NT2/D1 (cell line): ENCODE measurements around the gene GPAT3.

Source experiments
- DNase-seq: peaks from one replicate; pipeline ENCODE4 v3.0.0-alpha.2; 2011; ENCODE audit warnings: low read depth, low spot score
- H3K27me3 ChIP-seq: 2 replicates; pipeline ENCODE4 v1.6.0; 2011; ENCODE audit warnings: mild to moderate bottlenecking; ENCODE audit not compliant: insufficient read length, insufficient read depth
- H3K36me3 ChIP-seq: 2 replicates; pipeline ENCODE4 v1.6.1; 2011; ENCODE audit warnings: mild to moderate bottlenecking, low read length, mixed read lengths; ENCODE audit not compliant: insufficient read depth, insufficient read length
- H3K4me1 ChIP-seq: 2 replicates; pipeline ENCODE4 v1.5.1; 2011; ENCODE audit not compliant: insufficient read depth, insufficient read length
- H3K4me3 ChIP-seq: 2 replicates; pipeline ENCODE4 v1.5.1; 2011; ENCODE audit warnings: low read depth; ENCODE audit not compliant: insufficient read length
- H3K9ac ChIP-seq: 2 replicates; pipeline ENCODE4 v1.6.0; 2011; ENCODE audit warnings: low read depth; ENCODE audit not compliant: insufficient read length
- H3K9me3 ChIP-seq: 2 replicates; pipeline ENCODE4 v1.5.1; 2011; ENCODE audit warnings: mild to moderate bottlenecking, low read length; ENCODE audit not compliant: insufficient read depth
- SUZ12 ChIP-seq: IDR thresholded peaks from 2 replicates; pipeline ENCODE4 v1.6.1; 2011; ENCODE audit not compliant: insufficient read length, insufficient read depth; ENCODE audit errors: extremely low read depth
- YY1 ChIP-seq: IDR thresholded peaks from 2 replicates; pipeline ENCODE4 v1.6.1; 2011; ENCODE audit not compliant: insufficient read length, insufficient read depth
- ZNF274 ChIP-seq: IDR thresholded peaks from 2 replicates; pipeline ENCODE4 v1.6.1; 2011; ENCODE audit warnings: mild to moderate bottlenecking, low read depth, low read length

The GPAT3 gene

GRCh38 chr4:83556006-83556707, 20.2 kb downstream of the GPAT3 start:
- no peak overlapping the region for H3K9ac ChIP-seq
- H3K4me1 ChIP-seq, result no peaks in the 10 kb centered on the region
- TF ChIP-seq YY1 (no peak), SUZ12 (no peak), ZNF274 (no peak)
- no peaks in the 10 kb centered on the region for H3K36me3 ChIP-seq
- no peaks in the 10 kb centered on the region for H3K9me3 ChIP-seq
- H3K27me3 ChIP-seq, result no peaks in the 10 kb centered on the region
- no peak overlapping the region for H3K4me3 ChIP-seq
- DNase-seq, result no peak

GRCh38 chr4:83556816-83557215, 20.9 kb downstream of the GPAT3 start:
- Histone ChIP-seq H3K27me3 (no peaks in the 10 kb centered on the region), H3K4me3 (no peak overlapping the region), H3K9me3 (no peaks in the 10 kb centered on the region), H3K9ac (no peak overlapping the region), H3K4me1 (no peaks in the 10 kb centered on the region), H3K36me3 (no peaks in the 10 kb centered on the region)
- no peak for TF ChIP-seq SUZ12
- TF ChIP-seq ZNF274, result no peak
- no peak for TF ChIP-seq YY1
- DNase-seq, result no peak

- Histone ChIP-seq H3K9ac (no peak overlapping the region), H3K27me3 (no peaks in the 10 kb centered on the region), H3K9me3 (no peaks in the 10 kb centered on the region), H3K4me1 (no peaks in the 10 kb centered on the region), H3K36me3 (no peaks in the 10 kb centered on the region), H3K4me3 (no peak overlapping the region)
- DNase-seq, result no peak
- TF ChIP-seq SUZ12, result no peak
- no peak for TF ChIP-seq ZNF274
- TF ChIP-seq YY1, result no peak
These were observed 22.2 kb downstream of the GPAT3 start for GRCh38 chr4:83558059-83558653.

GRCh38 chr4:83558680-83559079, 22.8 kb downstream of the GPAT3 start:
- Histone ChIP-seq H3K4me3 (no peak overlapping the region), H3K27me3 (no peaks in the 10 kb centered on the region), H3K9me3 (no peaks in the 10 kb centered on the region), H3K36me3 (no peaks in the 10 kb centered on the region), H3K4me1 (no peaks in the 10 kb centered on the region), H3K9ac (no peak overlapping the region)
- no peak for DNase-seq
- TF ChIP-seq ZNF274 (no peak), YY1 (no peak), SUZ12 (no peak)

GRCh38 chr4:83560523-83560922, 24.6 kb downstream of the GPAT3 start:
- no peak for DNase-seq
- Histone ChIP-seq H3K9ac (no peak overlapping the region), H3K9me3 (no peaks in the 10 kb centered on the region), H3K4me1 (no peaks in the 10 kb centered on the region), H3K27me3 (no peaks in the 10 kb centered on the region), H3K4me3 (no peak overlapping the region), H3K36me3 (no peaks in the 10 kb centered on the region)
- TF ChIP-seq YY1 (no peak), ZNF274 (no peak), SUZ12 (no peak)

- H3K4me1 ChIP-seq, result no peaks in the 10 kb centered on the region
- H3K27me3 ChIP-seq, result no peaks in the 10 kb centered on the region
- DNase-seq, result no peak
- H3K9me3 ChIP-seq, result no peaks in the 10 kb centered on the region
- no peak overlapping the region for H3K4me3 ChIP-seq
- TF ChIP-seq SUZ12 (no peak), ZNF274 (no peak), YY1 (no peak)
- no peak overlapping the region for H3K9ac ChIP-seq
- H3K36me3 ChIP-seq, result no peaks in the 10 kb centered on the region
These were observed 25.5 kb downstream of the GPAT3 start for GRCh38 chr4:83561381-83561780.

- no peaks in the 10 kb centered on the region for H3K9me3 ChIP-seq
- H3K9ac ChIP-seq, result no peak overlapping the region
- H3K27me3 ChIP-seq, result no peaks in the 10 kb centered on the region
- no peaks in the 10 kb centered on the region for H3K4me1 ChIP-seq
- TF ChIP-seq ZNF274, result no peak
- TF ChIP-seq YY1, result no peak
- no peak for TF ChIP-seq SUZ12
- DNase-seq, result no peak
- no peaks in the 10 kb centered on the region for H3K36me3 ChIP-seq
- no peak overlapping the region for H3K4me3 ChIP-seq
These were observed 28.1 kb downstream of the GPAT3 start for GRCh38 chr4:83563998-83564397.
